Measurements from ENCODE around the gene SLC24A3. TPM values are rescaled to one million over a fixed set of nuclear protein-coding genes. Genes with fewer than 3 reads are reported as not detected.

The SLC24A3 gene
- total and polyA plus RNA-seq, 7 donors = 0.92 to 20.8 (median 13.5) TPM

GRCh38 chr20:19543101-19543500 lies 330.7 kb downstream of the SLC24A3 start:
- WGBS, 2 donors = 80 to 81% methylated on average over 6 of the region's 6 CpGs
- intact Hi-C loops (cut with DNase I) = no loop called here

GRCh38 chr20:19544684-19545083 lies 332.2 kb downstream of the SLC24A3 start:
- Histone ChIP-seq H3K4me1 (peaks cover 0 to 5% (median 0%) of the 10 kb centered on the region in 4 donors), H3K9me3 (no peaks in the 10 kb centered on the region), H3K27me3 (no peaks in the 10 kb centered on the region), H3K4me3 (no peak overlapping the region), H3K36me3 (no peaks in the 10 kb centered on the region), H3K27ac (no peak overlapping the region)
- no peak for DNase-seq
- TF ChIP-seq POLR2AphosphoS5 (IDR thresholded peaks at IDR 0.05) (no peak), POLR2A (IDR thresholded peaks at IDR 0.05) (no peak), CTCF (IDR thresholded peaks at IDR 0.05) (no peak), EP300 (IDR thresholded peaks at IDR 0.05) (no peak)
- intact Hi-C loops (cut with DNase I) = no loop called here
- WGBS, 2 donors = 93 to 94% methylated on average over 7 of the region's 7 CpGs

More at GRCh38 chr20:19543101-19543500, 330.7 kb downstream of the SLC24A3 start:
- Histone ChIP-seq H3K4me3 (no peak overlapping the region), H3K36me3 (no peaks in the 10 kb centered on the region), H3K27ac (no peak overlapping the region), H3K9me3 (no peaks in the 10 kb centered on the region), H3K27me3 (no peaks in the 10 kb centered on the region), H3K4me1 (peaks cover 0 to 5% (median 0%) of the 10 kb centered on the region in 4 donors)
- DNase-seq = no peak
- TF ChIP-seq POLR2A (IDR thresholded peaks at IDR 0.05) (no peak), CTCF (IDR thresholded peaks at IDR 0.05) (no peak)

- H3K4me1 ChIP-seq = no peaks in the 10 kb centered on the region
- WGBS, 2 donors = 94 to 96% methylated on average over 2 of the region's 2 CpGs
- TF ChIP-seq CTCF (IDR thresholded peaks at IDR 0.05) = no peak
- no peak for TF ChIP-seq EP300 (IDR thresholded peaks at IDR 0.05)
- TF ChIP-seq POLR2A (IDR thresholded peaks at IDR 0.05) = no peak
- no peak for TF ChIP-seq POLR2AphosphoS5 (IDR thresholded peaks at IDR 0.05)
- no peaks in the 10 kb centered on the region for H3K27me3 ChIP-seq
- H3K36me3 ChIP-seq = no peaks in the 10 kb centered on the region
- H3K27ac ChIP-seq = no peak overlapping the region
- DNase-seq = no peak
- H3K9me3 ChIP-seq = no peaks in the 10 kb centered on the region
- H3K4me3 ChIP-seq = no peak overlapping the region
- intact Hi-C loops (cut with DNase I) = no loop called here
These were observed 334.2 kb downstream of the SLC24A3 start for GRCh38 chr20:19546648-19547047.

- no peak for DNase-seq
- H3K36me3 ChIP-seq = no peaks in the 10 kb centered on the region
- H3K9me3 ChIP-seq = no peaks in the 10 kb centered on the region
- WGBS, 2 donors = 70 to 75% methylated on average over 4 of the region's 4 CpGs
- intact Hi-C loops (cut with DNase I) = no loop called here
- TF ChIP-seq POLR2A (IDR thresholded peaks at IDR 0.05) (no peak), CTCF (IDR thresholded peaks at IDR 0.05) (no peak), EP300 (IDR thresholded peaks at IDR 0.05) (no peak), POLR2AphosphoS5 (IDR thresholded peaks at IDR 0.05) (no peak)
- H3K4me3 ChIP-seq = no peak overlapping the region
- no peaks in the 10 kb centered on the region for H3K27me3 ChIP-seq
- H3K27ac ChIP-seq = no peak overlapping the region
- H3K4me1 ChIP-seq = peaks cover 0 to 3% (median 0%) of the 10 kb centered on the region in 4 donors
These were observed 335.1 kb downstream of the SLC24A3 start for GRCh38 chr20:19547547-19547946.

GRCh38 chr20:19549896-19550295 lies 337.5 kb downstream of the SLC24A3 start:
- TF ChIP-seq POLR2A (IDR thresholded peaks at IDR 0.05) = no peak
- no peak for TF ChIP-seq POLR2AphosphoS5 (IDR thresholded peaks at IDR 0.05)
- TF ChIP-seq EP300 (IDR thresholded peaks at IDR 0.05) = no peak
- TF ChIP-seq CTCF (IDR thresholded peaks at IDR 0.05) = no peak
- H3K36me3 ChIP-seq = no peaks in the 10 kb centered on the region
- no peak for DNase-seq
- no peaks in the 10 kb centered on the region for H3K27me3 ChIP-seq
- intact Hi-C loops (cut with DNase I) = no loop called here
- H3K9me3 ChIP-seq = no peaks in the 10 kb centered on the region
- no peak overlapping the region for H3K4me3 ChIP-seq
- H3K4me1 ChIP-seq = peaks cover 0 to 4% (median 0%) of the 10 kb centered on the region in 4 donors
- no peak overlapping the region for H3K27ac ChIP-seq

All from sigmoid colon (tissue), 7 donors.